ENCODE measurements around the gene FAM240A. TPM values are rescaled to one million over a fixed set of nuclear protein-coding genes. Genes with fewer than 3 reads are reported as not detected.

FAM240A gene
- total RNA-seq (2022; extraction: Qiagen RNA extraction; ENCODE audit: low read depth) = not detected in 5 replicates

DNA sequence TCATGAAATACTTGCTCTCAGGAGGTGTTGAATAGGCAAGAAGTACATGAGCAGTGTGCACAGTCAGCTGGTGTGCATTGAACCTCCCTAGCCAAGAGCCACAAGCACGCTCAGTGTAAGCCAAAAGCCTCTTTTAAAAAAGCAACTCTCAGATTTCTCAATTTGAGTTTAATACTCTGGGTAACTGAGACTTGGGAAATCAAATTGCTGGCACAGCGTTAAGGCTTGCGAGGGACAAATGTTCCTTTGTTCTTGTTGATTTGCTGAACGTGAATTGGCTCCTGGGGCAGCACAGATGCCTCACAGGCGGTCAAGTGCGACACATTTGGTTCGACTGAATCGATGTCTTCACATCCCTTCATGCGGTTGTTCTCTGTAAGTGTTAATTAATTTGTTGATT is at the start of gene FAM240A:
Gene FAM240A, plus strand, starts transcription at position 202 of the 400 bp plus-strand sequence. Its CDS starts 159 bp downstream, at position 361.

GRCh38 chr3:46566040-46566641 is 46.2 kb upstream of the FAM240A start, which contains the start of gene LRRC2:
Gene LRRC2 (minus strand): TSS chr3:46566302. CDS start chr3:46551591, 14,711 bp downstream.

Other genes with a start within 250 kb of the FAM240A start
- not detected in 5 replicates for gene CCR5, start 241.6 kb upstream of the FAM240A start, total RNA-seq (2022; extraction: Qiagen RNA extraction; ENCODE audit: low read depth)
- gene CCRL2, start 205.3 kb upstream of the FAM240A start, total RNA-seq (2022; extraction: Qiagen RNA extraction; ENCODE audit: low read depth) = 0.14 to 0.42 TPM (median 0.16 TPM) in 3 of 5 replicates, not detected in the others
- not detected in 5 replicates for gene LTF, start 147.6 kb upstream of the FAM240A start, total RNA-seq (2022; extraction: Qiagen RNA extraction; ENCODE audit: low read depth)
- gene RTP3, start 114.5 kb upstream of the FAM240A start, total RNA-seq (2022; extraction: Qiagen RNA extraction; ENCODE audit: low read depth) = not detected in 5 replicates
- gene LRRC2, start 46.2 kb upstream of the FAM240A start, total RNA-seq (2022; extraction: Qiagen RNA extraction; ENCODE audit: low read depth) = not detected in 5 replicates
- 7.2 to 9.5 TPM (median 9.0 TPM) in 5 replicates for gene ALS2CL, start 81.2 kb downstream of the FAM240A start, total RNA-seq (2022; extraction: Qiagen RNA extraction; ENCODE audit: low read depth)
- gene TMIE, start 88.9 kb downstream of the FAM240A start, total RNA-seq (2022; extraction: Qiagen RNA extraction; ENCODE audit: low read depth) = 0.09 to 0.11 TPM in 2 of 5 replicates, not detected in the others
- gene PRSS50, start 105.3 kb downstream of the FAM240A start, total RNA-seq (2022; extraction: Qiagen RNA extraction; ENCODE audit: low read depth) = not detected in 5 replicates

Measured in A549 treated with ZK216348 at 1 μM for 4 hours (cell line).